H7 (cell line): ENCODE data around the gene ZMYND8. TPM values are rescaled to one million over a fixed set of nuclear protein-coding genes. Genes with fewer than 3 reads are reported as not detected.

Source experiments
- DNase-seq: peaks from one replicate; pipeline ENCODE4 v3.0.0; 2012
- H3K27me3 ChIP-seq: 2 replicates; pipeline ENCODE4 v1.6.0; 2011; ENCODE audit warnings: mild to moderate bottlenecking, low read length; ENCODE audit not compliant: control insufficient read depth, insufficient read depth
- H3K36me3 ChIP-seq: replicated peaks from 2 replicates; pipeline ENCODE4 v1.5.1; 2011; ENCODE audit warnings: low read length; ENCODE audit not compliant: control insufficient read depth, insufficient read depth
- H3K4me3 ChIP-seq: 2 replicates; pipeline ENCODE4 v1.5.1; 2011; ENCODE audit warnings: low read depth, mild to moderate bottlenecking, control low read depth, low read length, moderate library complexity; ENCODE audit not compliant: insufficient read depth
- total RNA-seq: library from RNA; depleted of rRNA; stranded (reverse); fragments of >200 nt; shearing (Covaris generic); gene quantifications from 2 replicates; pipeline ENCODE4 v1.2.3, GENCODE V29; 2014

ZMYND8 gene
- total RNA-seq, 1 experiment from 2014 or later = 28.1 TPM

- Histone ChIP-seq H3K36me3 (peaks cover 7% of the 10 kb centered on the region), H3K4me3 (no peak overlapping the region), H3K27me3 (no peaks in the 10 kb centered on the region)
- no peak for DNase-seq
Observed at GRCh38 chr20:47306095-47306494, 50.4 kb downstream of the ZMYND8 start.

GRCh38 chr20:47305667-47306066 is 50.8 kb downstream of the ZMYND8 start:
- Histone ChIP-seq H3K27me3 (no peaks in the 10 kb centered on the region), H3K36me3 (peaks cover 7% of the 10 kb centered on the region), H3K4me3 (no peak overlapping the region)
- no peak for DNase-seq

GRCh38 chr20:47304287-47304686 is 52.2 kb downstream of the ZMYND8 start:
- H3K4me3 ChIP-seq = no peak overlapping the region
- peaks cover 4% of the 10 kb centered on the region for H3K36me3 ChIP-seq
- DNase-seq = no peak
- no peaks in the 10 kb centered on the region for H3K27me3 ChIP-seq

GRCh38 chr20:47303736-47304135 is 52.8 kb downstream of the ZMYND8 start:
- H3K27me3 ChIP-seq = no peaks in the 10 kb centered on the region
- H3K36me3 ChIP-seq = peaks cover 2% of the 10 kb centered on the region; the same call in 1 of the 2 replicates
- no peak overlapping the region for H3K4me3 ChIP-seq
- no peak for DNase-seq

GRCh38 chr20:47300071-47300470 is 56.4 kb downstream of the ZMYND8 start:
- Histone ChIP-seq H3K4me3 (no peak overlapping the region), H3K27me3 (no peaks in the 10 kb centered on the region), H3K36me3 (peaks cover 18% of the 10 kb centered on the region)
- no peak for DNase-seq

- no peak for DNase-seq
- peaks cover 18% of the 10 kb centered on the region for H3K36me3 ChIP-seq
- no peak overlapping the region for H3K4me3 ChIP-seq
- H3K27me3 ChIP-seq = no peaks in the 10 kb centered on the region
Observed at GRCh38 chr20:47298624-47299023, 57.9 kb downstream of the ZMYND8 start.

- no peak overlapping the region for H3K4me3 ChIP-seq
- no peaks in the 10 kb centered on the region for H3K27me3 ChIP-seq
- peaks cover 20% of the 10 kb centered on the region for H3K36me3 ChIP-seq
- DNase-seq = no peak
Observed at GRCh38 chr20:47297746-47298145, 58.8 kb downstream of the ZMYND8 start.

- H3K4me3 ChIP-seq = no peak overlapping the region
- H3K36me3 ChIP-seq = peaks cover 21% of the 10 kb centered on the region
- DNase-seq = no peak
- no peaks in the 10 kb centered on the region for H3K27me3 ChIP-seq
Observed at GRCh38 chr20:47296950-47297349, 59.5 kb downstream of the ZMYND8 start.

GRCh38 chr20:47295921-47296426 is 60.5 kb downstream of the ZMYND8 start:
- Histone ChIP-seq H3K36me3 (peaks cover 27% of the 10 kb centered on the region), H3K27me3 (no peaks in the 10 kb centered on the region)
- DNase-seq = no peak

GRCh38 chr20:47295129-47295813 is 61.2 kb downstream of the ZMYND8 start:
- Histone ChIP-seq H3K27me3 (no peaks in the 10 kb centered on the region), H3K36me3 (peaks cover 29% of the 10 kb centered on the region), H3K4me3 (no peak overlapping the region)
- no peak for DNase-seq

More at GRCh38 chr20:47295921-47296426, 60.5 kb downstream of the ZMYND8 start:
- H3K4me3 ChIP-seq = no peak overlapping the region

GRCh38 chr20:47293631-47294030 is 62.9 kb downstream of the ZMYND8 start:
- no peaks in the 10 kb centered on the region for H3K27me3 ChIP-seq
- H3K4me3 ChIP-seq = no peak overlapping the region
- peaks cover 37% of the 10 kb centered on the region for H3K36me3 ChIP-seq
- DNase-seq = no peak

GRCh38 chr20:47292581-47292980 is 63.9 kb downstream of the ZMYND8 start:
- Histone ChIP-seq H3K27me3 (no peaks in the 10 kb centered on the region), H3K36me3 (peaks cover 37% of the 10 kb centered on the region), H3K4me3 (no peak overlapping the region)
- DNase-seq = no peak

GRCh38 chr20:47290666-47291430 is 65.7 kb downstream of the ZMYND8 start:
- no peak for DNase-seq
- no peaks in the 10 kb centered on the region for H3K27me3 ChIP-seq
- H3K4me3 ChIP-seq = no peak overlapping the region
- peaks cover 32% of the 10 kb centered on the region for H3K36me3 ChIP-seq

- H3K27me3 ChIP-seq = no peaks in the 10 kb centered on the region
- H3K36me3 ChIP-seq = peaks cover 26% of the 10 kb centered on the region
- no peak overlapping the region for H3K4me3 ChIP-seq
- DNase-seq = no peak
Observed at GRCh38 chr20:47290008-47290407, 66.5 kb downstream of the ZMYND8 start.

- Histone ChIP-seq H3K27me3 (no peaks in the 10 kb centered on the region), H3K4me3 (no peak overlapping the region), H3K36me3 (peaks cover 33% of the 10 kb centered on the region)
- no peak for DNase-seq
Observed at GRCh38 chr20:47289096-47289495, 67.4 kb downstream of the ZMYND8 start.
